ENCODE results near the gene SELENOH.
"Not testable (repeated sequence)": the region's sequence is repeated elsewhere in the genome, so short reads cannot be mapped to it uniquely, and the experiment has no call there.

Gene SELENOH, protein sequence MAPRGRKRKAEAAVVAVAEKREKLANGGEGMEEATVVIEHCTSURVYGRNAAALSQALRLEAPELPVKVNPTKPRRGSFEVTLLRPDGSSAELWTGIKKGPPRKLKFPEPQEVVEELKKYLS

GRCh38 chr11:57741132-57742086 lies at the start of gene SELENOH:
Gene SELENOH (plus strand): TSS chr11:57741491. CDS start chr11:57741596, 105 bp downstream.
- DNase-seq (ENCODE audit: low read depth) = peak; percentile 97

DNA sequence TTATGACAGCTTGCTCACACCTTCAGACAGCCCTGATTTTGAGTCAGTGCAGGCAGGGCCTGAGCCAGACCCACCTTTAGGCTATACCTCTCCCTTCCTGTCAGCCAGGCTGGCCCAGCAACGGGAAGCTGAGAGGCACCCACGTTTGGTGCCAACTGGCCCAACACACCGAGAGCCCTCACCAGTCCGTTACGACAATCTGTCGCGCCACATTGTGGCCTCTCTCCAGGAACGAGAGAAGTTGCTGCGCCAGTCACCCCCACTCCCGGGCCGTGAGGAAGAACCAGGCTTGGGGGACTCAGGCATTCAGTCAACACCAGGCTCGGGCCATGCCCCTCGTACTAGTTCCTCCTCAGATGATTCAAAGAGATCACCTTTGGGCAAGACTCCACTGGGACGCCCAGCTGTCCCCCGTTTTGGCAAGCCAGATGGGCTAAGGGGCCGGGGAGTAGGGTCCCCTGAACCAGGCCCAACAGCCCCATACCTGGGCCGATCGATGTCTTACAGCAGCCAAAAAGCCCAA lies 42.4 kb upstream of the SELENOH start:
- no peak for DNase-seq (ENCODE audit: low read depth)

GRCh38 chr11:57699813-57700212 lies 41.5 kb upstream of the SELENOH start:
- no peak for DNase-seq (ENCODE audit: low read depth)

- no peak for DNase-seq (ENCODE audit: low read depth)
Measured at GRCh38 chr11:57700425-57700824, 40.9 kb upstream of the SELENOH start.

DNA sequence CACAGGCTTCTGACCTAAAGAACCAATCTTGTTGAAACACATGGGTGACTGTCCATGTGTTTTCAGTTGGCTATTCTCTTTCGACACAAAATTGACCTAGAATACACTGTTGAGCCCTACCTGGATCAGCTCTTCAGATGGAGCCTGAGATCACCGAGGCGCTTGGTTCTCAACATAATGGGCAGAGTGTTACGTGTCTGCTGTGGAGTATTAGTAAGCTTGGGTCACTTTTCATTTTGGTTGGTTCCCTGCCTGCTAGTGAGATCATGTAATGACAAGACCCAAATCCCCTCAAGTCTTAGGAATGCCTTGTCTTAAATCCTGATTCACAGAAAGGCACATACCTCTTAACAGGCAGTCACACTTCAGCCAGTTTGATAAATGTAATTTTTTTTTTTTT lies 38.0 kb upstream of the SELENOH start:
- no peak for DNase-seq (ENCODE audit: low read depth)

DNA sequence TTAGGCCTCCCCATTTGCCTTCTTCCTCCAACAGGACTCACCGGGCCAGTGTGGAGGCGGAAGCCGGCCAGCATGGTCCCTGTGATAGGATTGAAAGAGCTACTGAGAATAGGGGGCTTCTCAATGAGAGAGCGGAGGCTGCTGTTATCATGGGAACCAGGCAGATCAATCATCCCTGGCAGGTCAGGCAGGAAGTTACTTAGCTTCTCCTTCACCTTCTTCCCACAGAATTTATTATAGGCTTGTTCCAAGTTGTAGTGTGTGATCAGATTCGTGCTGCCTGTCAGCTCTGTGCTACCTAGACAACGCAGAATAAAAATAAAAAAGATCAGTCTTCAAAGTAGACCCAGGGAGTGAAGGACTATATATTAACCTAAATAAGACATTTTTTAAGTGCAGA lies 36.4 kb upstream of the SELENOH start:
- DNase-seq (ENCODE audit: low read depth) = no peak

GRCh38 chr11:57705432-57705831 lies 35.9 kb upstream of the SELENOH start:
- DNase-seq (ENCODE audit: low read depth) = not testable (repeated sequence)

DNA sequence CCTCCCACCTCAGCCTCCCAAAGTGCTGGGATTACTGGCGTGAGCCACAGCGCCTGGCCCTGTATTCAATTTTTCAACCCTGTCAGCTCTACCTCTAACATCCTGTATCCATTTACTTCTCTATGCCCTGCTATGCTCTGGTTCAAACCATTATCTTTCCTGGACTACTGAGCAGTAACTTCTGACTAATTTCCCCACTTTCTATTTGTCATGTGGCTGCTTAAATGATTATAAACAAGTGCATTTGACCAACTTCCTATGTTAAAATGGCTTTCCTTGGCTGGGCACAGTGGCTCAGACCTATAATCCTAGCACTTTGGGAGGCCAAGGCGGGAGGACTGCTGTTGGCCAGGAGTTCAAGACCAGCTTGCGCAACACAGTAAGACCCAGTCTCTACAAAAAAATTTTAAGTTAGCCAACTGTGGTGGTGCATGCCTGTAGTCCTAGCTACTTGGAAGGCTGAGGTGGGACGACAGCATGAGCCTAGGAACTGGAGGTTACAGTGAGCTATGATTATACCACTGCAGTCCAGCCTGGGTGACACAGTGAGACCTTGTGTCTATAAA lies 31.4 kb upstream of the SELENOH start:
- DNase-seq (ENCODE audit: low read depth) = no peak

DNA sequence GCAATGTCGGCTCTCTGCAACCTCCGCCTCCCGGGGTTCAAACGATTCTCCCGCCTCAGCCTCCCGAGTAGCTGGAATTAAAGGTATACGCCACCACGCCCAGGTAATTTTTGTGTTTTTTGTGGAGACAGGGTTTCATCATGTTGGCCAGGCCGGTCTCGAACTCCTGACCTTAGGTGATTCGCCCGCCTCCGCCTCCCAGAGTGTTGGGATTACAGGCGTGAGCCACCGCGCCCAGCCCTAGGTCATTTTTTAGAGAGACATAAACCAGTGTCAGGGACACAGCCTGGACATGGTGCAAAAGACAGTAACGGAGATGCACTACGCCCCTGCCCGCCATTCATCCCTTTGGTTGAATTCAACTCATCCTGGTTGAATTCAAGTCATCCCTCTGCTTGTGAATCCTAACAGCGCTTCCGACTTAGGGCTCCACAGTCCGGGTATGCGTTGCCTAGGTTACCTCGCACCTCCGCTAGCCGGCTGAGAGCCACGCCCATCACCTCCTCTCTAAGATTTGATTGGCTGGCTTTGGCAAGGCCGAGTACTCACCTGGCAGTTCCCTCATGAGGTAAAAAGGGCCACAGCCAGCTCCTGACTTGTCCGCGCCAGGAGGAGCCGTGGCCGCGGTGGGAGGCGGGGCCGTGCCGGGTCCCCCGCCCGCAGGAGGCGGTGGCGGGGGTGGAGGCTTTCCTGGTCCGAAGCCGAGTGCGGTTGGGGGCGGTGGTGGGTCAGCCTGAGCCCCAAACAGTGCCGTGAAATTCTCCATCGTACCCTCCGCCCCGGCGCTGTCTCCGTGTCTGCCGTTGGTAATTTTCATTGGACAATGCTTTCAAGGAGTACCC lies 29.7 kb upstream of the SELENOH start, which contains the start of gene MED19:
TSS of gene MED19 (minus strand) at position 802 of the 842 bp plus-strand sequence. CDS start at position 766, 36 bp downstream.
- peak; percentile 84 for DNase-seq (ENCODE audit: low read depth)

GRCh38 chr11:57712256-57713150 lies 28.8 kb upstream of the SELENOH start, which contains the start of gene TMX2:
Gene TMX2 (plus strand): TSS chr11:57712593. CDS start chr11:57712619, 26 bp downstream.
- DNase-seq (ENCODE audit: low read depth) = peak; percentile 100

GRCh38 chr11:57713835-57714234 lies 27.5 kb upstream of the SELENOH start:
- no peak for DNase-seq (ENCODE audit: low read depth)

DNA sequence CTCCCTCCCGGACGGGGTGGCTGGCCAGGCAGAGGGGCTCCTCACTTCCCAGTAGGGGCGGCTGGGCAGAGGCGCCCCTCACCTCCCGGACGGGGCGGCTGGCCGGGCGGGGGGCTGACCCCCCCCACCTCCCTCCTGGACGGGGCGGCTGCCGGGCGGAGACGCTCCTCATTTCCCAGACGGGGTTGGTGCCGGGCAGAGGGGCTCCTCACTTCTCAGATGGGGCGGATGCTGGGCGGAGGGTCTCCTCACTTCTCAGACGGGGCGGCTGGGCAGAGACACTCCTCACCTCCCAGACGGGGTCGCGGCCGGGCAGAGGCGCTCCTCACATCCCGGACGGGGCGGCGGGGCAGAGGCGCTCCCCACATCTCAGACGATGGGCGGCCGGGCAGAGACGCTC lies 24.6 kb upstream of the SELENOH start:
- DNase-seq (ENCODE audit: low read depth) = not testable (repeated sequence)

GRCh38 chr11:57727185-57727584 lies 14.1 kb upstream of the SELENOH start:
- DNase-seq (ENCODE audit: low read depth) = no peak

DNA sequence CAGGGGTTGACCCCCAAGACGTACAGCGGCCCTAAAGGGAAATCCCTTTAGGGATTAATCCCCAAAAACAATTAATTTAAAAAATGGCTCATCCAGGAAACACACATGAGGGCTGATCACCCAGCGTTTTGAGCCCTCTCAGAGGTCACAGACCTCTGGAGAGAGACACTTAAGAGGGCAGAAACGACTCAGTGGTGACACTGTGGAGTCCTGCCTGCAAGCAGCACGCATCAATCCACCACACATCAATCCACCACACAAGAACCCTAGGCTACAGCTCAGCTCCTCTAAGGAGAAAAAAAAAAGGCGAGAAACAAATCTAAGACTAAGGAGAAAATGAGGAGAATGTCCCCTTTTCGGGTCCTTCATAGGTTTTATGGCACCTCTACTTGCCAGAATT lies 12.5 kb upstream of the SELENOH start:
- no peak for DNase-seq (ENCODE audit: low read depth)

- DNase-seq (ENCODE audit: low read depth) = no peak
Measured at GRCh38 chr11:57729479-57729878, 11.8 kb upstream of the SELENOH start.

DNA sequence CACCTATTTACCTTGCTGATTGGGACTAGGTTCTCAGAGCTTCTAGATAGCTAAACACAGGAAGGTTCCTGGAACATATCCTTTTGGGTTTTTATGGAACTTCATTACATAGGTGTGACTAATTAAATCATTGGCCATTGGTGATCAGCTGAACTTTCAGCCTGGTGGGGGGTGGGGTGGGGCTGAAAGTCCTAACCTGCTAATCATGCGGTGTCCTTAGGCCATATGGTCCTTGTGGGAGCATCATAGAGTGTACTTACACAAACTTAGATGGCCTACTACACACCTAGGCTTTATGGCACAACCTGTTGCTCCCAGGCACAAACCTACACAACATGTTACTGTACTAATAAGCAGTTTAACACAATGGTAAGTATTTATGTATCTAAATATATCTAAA lies 8.6 kb upstream of the SELENOH start:
- DNase-seq (ENCODE audit: low read depth) = no peak

DNA sequence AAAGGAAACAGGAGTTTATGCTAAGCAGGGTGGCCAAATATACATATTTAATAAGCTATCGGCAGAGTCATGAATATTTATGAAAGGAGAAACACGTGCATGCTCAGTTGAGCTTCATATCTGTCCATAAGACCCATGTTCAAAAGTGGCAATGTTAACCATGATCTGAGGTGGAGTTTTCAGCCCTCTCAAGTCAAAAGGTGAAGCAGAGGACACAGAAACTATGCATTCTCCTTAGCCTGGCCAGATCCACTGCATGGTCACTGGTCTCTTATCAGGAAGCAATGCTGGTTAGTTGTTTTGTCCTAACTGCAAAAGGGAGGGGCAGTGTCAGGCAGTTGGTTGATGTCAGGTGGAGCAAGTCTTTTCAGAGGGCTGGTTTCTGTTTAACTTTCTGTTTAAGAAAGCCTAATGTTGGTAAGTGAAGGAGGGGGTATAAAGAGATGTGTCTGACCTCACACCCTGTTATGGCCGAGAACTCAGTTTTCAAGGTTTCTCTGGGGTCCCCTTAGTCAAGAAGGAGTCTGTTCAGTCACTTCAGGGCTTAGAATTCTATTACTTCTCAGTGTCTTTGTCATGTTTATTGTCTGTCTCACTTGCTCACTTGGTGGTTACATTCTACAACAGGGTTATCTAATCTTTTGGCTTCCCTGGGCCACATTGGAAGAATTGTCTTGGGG lies 5.5 kb upstream of the SELENOH start:
- no peak for DNase-seq (ENCODE audit: low read depth)

- DNase-seq (ENCODE audit: low read depth) = no peak
Measured at GRCh38 chr11:57742087-57742452, 779 bp downstream of the SELENOH start.

DNA sequence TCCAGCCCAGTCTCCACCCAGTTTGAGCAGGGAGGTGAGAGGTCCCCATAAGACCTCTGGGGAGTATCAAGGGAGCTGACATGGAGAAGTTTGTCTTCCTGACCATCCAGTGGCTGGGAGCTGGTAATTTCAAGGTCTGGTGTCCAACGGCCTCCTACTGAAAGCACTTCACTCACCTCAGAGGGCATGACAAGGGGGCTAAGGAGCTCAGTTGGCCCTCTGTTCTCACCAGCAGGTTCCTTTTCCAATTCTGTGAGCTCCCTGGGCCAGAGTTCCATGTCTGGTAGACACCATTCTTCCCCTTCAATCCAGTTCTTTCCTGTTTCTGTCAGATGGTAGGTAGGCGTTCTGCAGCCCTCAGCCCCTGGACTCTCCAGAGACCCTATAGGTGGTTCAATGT lies 3.1 kb downstream of the SELENOH start:
- no peak for DNase-seq (ENCODE audit: low read depth)

DNA sequence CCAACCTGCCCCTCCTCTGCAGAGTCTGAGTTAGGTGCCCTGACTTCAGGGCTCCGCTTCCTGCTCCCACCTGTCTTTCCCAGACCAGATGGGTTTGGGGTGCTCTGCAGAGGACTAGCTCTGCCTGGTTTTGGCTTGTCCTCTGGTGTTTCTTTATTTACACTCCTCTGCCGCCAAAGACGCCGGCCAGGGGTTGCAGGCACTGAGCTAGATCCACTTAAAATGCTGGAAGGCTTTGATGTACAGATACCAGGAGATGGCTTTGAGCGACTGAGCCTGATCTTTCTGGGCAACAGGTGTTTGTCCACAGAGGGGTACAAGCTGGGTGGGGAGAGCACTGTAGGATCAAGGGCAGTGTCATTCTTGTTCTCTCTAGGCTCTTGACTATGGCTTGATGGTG lies 3.9 kb downstream of the SELENOH start:
- DNase-seq (ENCODE audit: low read depth) = no peak
